Upper lobe of left lung (tissue), 4 donors: ENCODE results near the gene ARHGEF10L.

Experiments used
- CTCF ChIP-seq, 6 experiments: fragments of 450-650 bp in 4 of 6; fragments of 200-600 bp in 2 of 6; sonication (generic) in 2 of 6; IDR thresholded peaks; one replicate each; pipeline ENCODE4 v1.5.1; 2016 to 2019; ENCODE audit warnings: antibody characterized with exemption in 6 of 6
- EP300 ChIP-seq, 4 donors: sonication (generic); formaldehyde crosslinking; IDR thresholded peaks; one replicate each; pipeline ENCODE4 v1.5.1; 2017; ENCODE audit warnings: antibody characterized with exemption in 4 of 4, control low read depth in 2 of 4
- POLR2A ChIP-seq, 4 donors: fragments of 450-650 bp; IDR thresholded peaks; one replicate each; pipeline ENCODE4 v1.5.1; 2016 to 2017; ENCODE audit warnings: antibody characterized with exemption in 4 of 4, mild to moderate bottlenecking in 2 of 4

- no peak for TF ChIP-seq CTCF (IDR thresholded peaks at IDR 0.05)
- no peak for TF ChIP-seq POLR2A (IDR thresholded peaks at IDR 0.05)
- no peak for TF ChIP-seq EP300 (IDR thresholded peaks at IDR 0.05)
Measured at GRCh38 chr1:17688217-17688810, 148.8 kb downstream of the ARHGEF10L start.
